SH-SY5Y (cell line): ENCODE measurements around the gene TJP3.

Experiments
- GATA2 ChIP-seq: IDR thresholded peaks from 2 replicates; pipeline ENCODE4 v1.6.1; 2011; ENCODE audit warnings: mild to moderate bottlenecking, low read depth, low read length
- GATA3 ChIP-seq: IDR thresholded peaks from 2 replicates; pipeline ENCODE4 v1.6.1; 2011; ENCODE audit warnings: low read depth, mild to moderate bottlenecking, low read length, moderate library complexity

DNA sequence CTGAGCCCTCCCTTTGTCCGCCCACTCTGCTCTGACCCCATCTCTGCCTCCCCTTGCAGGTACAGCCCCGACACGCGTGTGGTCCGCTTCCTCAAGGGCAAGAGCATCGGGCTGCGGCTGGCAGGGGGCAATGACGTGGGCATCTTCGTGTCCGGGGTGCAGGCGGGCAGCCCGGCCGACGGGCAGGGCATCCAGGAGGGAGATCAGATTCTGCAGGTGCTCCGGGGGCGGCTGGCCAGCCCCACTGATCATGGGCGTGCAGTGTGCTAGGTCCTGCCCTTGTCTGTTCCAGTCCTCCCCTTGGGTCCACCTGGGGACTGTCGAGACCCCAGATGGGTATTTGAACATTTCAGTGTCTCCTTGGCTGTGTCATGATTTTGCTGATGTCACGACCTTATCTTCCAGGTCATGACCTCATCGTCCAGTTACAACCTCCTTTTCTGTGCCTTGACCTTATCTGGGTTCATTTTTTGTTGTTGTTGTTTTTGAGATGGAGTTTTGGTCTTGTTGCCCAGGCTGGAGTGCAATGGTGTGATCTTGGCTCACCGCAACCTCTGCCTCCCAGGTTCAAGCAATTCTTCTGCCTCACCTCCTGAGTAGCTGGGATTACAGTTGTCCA lies 28.0 kb downstream of the TJP3 start:
- TF ChIP-seq GATA2 (no peak), GATA3 (no peak)
